Natural killer cell (primary cell): ENCODE results near the gene DICER1. TPM values are rescaled to one million over a fixed set of nuclear protein-coding genes. Genes with fewer than 3 reads are reported as not detected.

Source experiments
- ATAC-seq, 3 donors: fragments of 150-1000 bp in 2 of 3; fragments of 200-7000 bp in 1 of 3; cut with Tn5 transposase; 1 replicate in 1 of 3; 2 replicates in 2 of 3; pipeline ENCODE4 v1.10.0; 2021; ENCODE audit warnings: mild to moderate bottlenecking in 2 of 3, moderate library complexity in 2 of 3
- DNase-seq, 2 donors: peaks; one replicate each; pipeline versions ENCODE4 v3.0.0 to v3.0.0-alpha.2; 2013 to 2021; ENCODE audit warnings: mixed read lengths in 1 of 2
- H3K27ac ChIP-seq: one replicate; pipeline ENCODE4 v1.5.1; 2013; ENCODE audit warnings: mild to moderate bottlenecking, low read length
- H3K27me3 ChIP-seq: one replicate; pipeline ENCODE4 v1.6.1; 2013; ENCODE audit warnings: low read length; ENCODE audit not compliant: control insufficient read depth, insufficient read depth
- H3K36me3 ChIP-seq: one replicate; pipeline ENCODE4 v1.6.1; 2013; ENCODE audit warnings: low read length; ENCODE audit not compliant: control insufficient read depth, insufficient read depth
- H3K4me1 ChIP-seq: one replicate; pipeline ENCODE4 v1.6.1; 2013; ENCODE audit warnings: low read length; ENCODE audit not compliant: control insufficient read depth, insufficient read depth
- H3K4me3 ChIP-seq: one replicate; pipeline ENCODE4 v1.5.1; 2013; ENCODE audit warnings: low read length
- H3K9me3 ChIP-seq: one replicate; pipeline ENCODE4 v1.6.1; 2013; ENCODE audit warnings: low read length; ENCODE audit not compliant: control insufficient read depth, insufficient read depth
- H3K27ac Mint-ChIP-seq, 2 donors: one replicate each; pipeline ENCODE4 v1.8.0; 2022; ENCODE audit warnings: mild to moderate bottlenecking in 2 of 2, mixed read lengths in 2 of 2, moderate library complexity in 1 of 2
- H3K27me3 Mint-ChIP-seq, 2 donors: one replicate each; pipeline ENCODE4 v1.8.0; 2022; ENCODE audit warnings: low read depth in 2 of 2, mixed read lengths in 2 of 2
- H3K36me3 Mint-ChIP-seq: one replicate; pipeline ENCODE4 v1.8.0; 2022; ENCODE audit warnings: mixed read lengths
- H3K4me1 Mint-ChIP-seq, 2 donors: one replicate each; pipeline ENCODE4 v1.8.0; 2022; ENCODE audit warnings: mixed read lengths in 2 of 2
- H3K4me3 Mint-ChIP-seq: one replicate; pipeline ENCODE4 v1.8.0; 2022; ENCODE audit warnings: mild to moderate bottlenecking, moderate library complexity, mixed read lengths
- H3K9me3 Mint-ChIP-seq, 2 donors: one replicate each; pipeline ENCODE4 v1.8.0; 2022; ENCODE audit warnings: mixed read lengths in 2 of 2
- WGBS: methylation state at CpG from one replicate; pipeline ENCODE4 v1.1.7; 2013; ENCODE audit warnings: missing lambda C conversion rate; ENCODE audit not compliant: insufficient coverage; 5-methylcytosine and 5-hydroxymethylcytosine counted together
- intact Hi-C: fragments of 100-400 bp; cut with micrococcal nuclease; formaldehyde crosslinking; loops from one replicate; pipeline ENCODE4 v1.14.2; 2022
- total RNA-seq, 4 donors: library from RNA; stranded (reverse); fragments of 120-200 nt in 1 of 4; gene quantifications; one replicate each; pipeline versions ENCODE4 v1.2.3 to v1.2.4, GENCODE V29; 2013 to 2022
- TF ChIP-seq, protein P1 (sequence below): fragments of 200-600 bp; IDR thresholded peaks from one replicate; pipeline ENCODE4 v1.8.0; 2022; ENCODE audit warnings: antibody characterized with exemption

The DICER1 gene
- total RNA-seq, 3 donors from 2014 or later (not counting 1 experiment from before 2014, with no cell fraction given), result 47.7 to 59.3 (median 52.9) TPM

DNA sequence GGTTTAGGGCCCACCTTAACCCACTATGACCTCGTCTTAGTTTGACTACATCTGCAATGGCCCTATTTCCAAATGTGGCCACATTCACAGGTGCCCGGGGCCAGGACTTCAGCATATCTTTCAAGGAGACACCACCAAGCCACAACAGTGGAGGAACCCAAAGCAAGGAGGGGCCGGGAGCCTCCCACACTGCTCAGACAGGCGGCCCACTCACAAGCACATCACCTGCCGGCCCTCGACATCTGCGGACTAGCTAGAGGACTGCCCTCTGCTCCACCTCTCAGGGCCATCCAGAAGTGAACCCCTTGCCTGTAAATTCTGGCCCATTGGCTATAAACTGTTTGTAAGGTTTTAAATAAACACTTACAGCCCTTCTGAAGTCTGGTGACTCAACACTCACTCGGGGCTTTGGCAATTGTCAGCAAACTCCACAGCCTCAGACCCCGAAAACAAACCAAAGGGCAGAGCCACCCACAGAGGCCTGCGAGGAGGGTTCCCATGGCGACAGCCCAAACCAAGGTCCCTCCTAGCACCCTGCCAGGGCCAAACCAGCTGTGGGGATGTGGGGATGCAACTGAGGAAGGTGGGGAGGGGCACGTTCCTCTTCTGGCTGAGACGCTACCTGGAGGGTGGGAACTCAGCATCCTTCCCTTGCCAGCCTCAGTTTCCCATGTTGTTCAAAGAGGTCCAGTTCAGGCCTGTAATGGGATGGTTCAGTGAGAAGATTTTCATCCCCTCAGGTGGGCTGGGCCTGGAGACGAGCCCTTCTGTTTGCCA, 95.8 kb downstream of the DICER1 start:
- H3K4me1 ChIP-seq, result no peaks in the 10 kb centered on the region
- Mint-ChIP-seq H3K27me3 (no peaks in the 10 kb centered on the region), H3K4me1 (no peaks in the 10 kb centered on the region), H3K36me3 (no peaks in the 10 kb centered on the region), H3K9me3 (no peaks in the 10 kb centered on the region), H3K27ac (no peak overlapping the region), H3K4me3 (no peak overlapping the region)
- H3K9me3 ChIP-seq, result no peaks in the 10 kb centered on the region
- no peak overlapping the region for H3K27ac ChIP-seq
- DNase-seq (no peak), ATAC-seq (no peak)
- 83% methylated on average over 14 of the region's 14 CpGs for WGBS
- TF ChIP-seq, protein P1, sequence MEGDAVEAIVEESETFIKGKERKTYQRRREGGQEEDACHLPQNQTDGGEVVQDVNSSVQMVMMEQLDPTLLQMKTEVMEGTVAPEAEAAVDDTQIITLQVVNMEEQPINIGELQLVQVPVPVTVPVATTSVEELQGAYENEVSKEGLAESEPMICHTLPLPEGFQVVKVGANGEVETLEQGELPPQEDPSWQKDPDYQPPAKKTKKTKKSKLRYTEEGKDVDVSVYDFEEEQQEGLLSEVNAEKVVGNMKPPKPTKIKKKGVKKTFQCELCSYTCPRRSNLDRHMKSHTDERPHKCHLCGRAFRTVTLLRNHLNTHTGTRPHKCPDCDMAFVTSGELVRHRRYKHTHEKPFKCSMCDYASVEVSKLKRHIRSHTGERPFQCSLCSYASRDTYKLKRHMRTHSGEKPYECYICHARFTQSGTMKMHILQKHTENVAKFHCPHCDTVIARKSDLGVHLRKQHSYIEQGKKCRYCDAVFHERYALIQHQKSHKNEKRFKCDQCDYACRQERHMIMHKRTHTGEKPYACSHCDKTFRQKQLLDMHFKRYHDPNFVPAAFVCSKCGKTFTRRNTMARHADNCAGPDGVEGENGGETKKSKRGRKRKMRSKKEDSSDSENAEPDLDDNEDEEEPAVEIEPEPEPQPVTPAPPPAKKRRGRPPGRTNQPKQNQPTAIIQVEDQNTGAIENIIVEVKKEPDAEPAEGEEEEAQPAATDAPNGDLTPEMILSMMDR, result no peak
- H3K27me3 ChIP-seq, result no peaks in the 10 kb centered on the region
- no peak overlapping the region for H3K4me3 ChIP-seq
- H3K36me3 ChIP-seq, result no peaks in the 10 kb centered on the region
- intact Hi-C loops, result no loop called here

DNA sequence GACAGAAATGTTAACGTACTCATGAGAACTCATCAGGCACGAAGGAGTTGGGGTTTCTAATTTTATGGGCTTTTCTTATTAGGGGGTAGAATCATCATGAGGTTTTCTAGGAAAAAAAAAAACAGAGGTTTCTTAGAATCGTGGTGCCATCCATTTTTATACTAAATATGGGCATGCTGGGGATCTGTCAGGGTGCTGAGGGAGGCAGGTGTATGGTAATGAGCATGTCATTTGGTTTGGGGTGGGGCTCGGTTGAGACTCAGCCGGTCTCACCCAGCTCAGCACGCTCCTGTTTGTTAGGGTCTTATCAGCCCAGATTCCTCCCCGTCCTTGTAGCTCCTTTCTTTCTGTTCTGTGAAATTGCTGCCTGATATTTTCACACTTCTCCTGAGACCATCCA, 98.2 kb downstream of the DICER1 start:
- no peak overlapping the region for H3K4me3 Mint-ChIP-seq
- H3K9me3 ChIP-seq, result no peaks in the 10 kb centered on the region
- H3K27me3 ChIP-seq, result no peaks in the 10 kb centered on the region
- H3K4me1 ChIP-seq, result no peaks in the 10 kb centered on the region
- no peaks in the 10 kb centered on the region for H3K36me3 Mint-ChIP-seq
- H3K27ac Mint-ChIP-seq, result no peak overlapping the region
- no peaks in the 10 kb centered on the region for H3K36me3 ChIP-seq
- ATAC-seq, result no peak
- H3K27ac ChIP-seq, result no peak overlapping the region
- no peak overlapping the region for H3K4me3 ChIP-seq
- TF ChIP-seq, protein P1, result no peak
- no peak for DNase-seq
- H3K9me3 Mint-ChIP-seq, result no peaks in the 10 kb centered on the region
- 73% methylated on average over 7 of the region's 7 CpGs for WGBS
- H3K27me3 Mint-ChIP-seq, result no peaks in the 10 kb centered on the region
- intact Hi-C loops, result no loop called here
- H3K4me1 Mint-ChIP-seq, result no peaks in the 10 kb centered on the region

DNA sequence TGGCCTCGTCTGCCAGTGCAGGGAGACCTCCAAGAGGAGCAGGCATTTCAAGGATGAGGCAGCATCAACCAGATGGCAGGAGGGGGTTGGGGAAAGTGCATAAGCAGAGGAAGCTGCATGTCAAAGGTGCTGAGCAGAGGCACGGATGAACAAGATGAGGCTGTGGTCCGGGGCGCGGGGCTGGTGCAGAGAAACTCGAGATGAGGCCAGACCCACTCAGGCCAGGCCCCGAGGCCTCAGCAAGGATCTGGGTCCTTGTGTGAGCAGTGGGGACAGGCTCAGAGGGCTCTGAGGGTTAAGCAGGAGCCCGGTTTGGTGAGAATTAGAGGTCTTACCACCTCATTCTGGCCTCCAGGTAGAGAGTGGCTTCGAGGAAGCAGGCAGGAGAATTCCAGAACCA, 98.8 kb downstream of the DICER1 start:
- ATAC-seq (no peak), DNase-seq (no peak)
- TF ChIP-seq, protein P1, result no peak
- WGBS, result 73% methylated on average over 9 of the region's 9 CpGs
- no peaks in the 10 kb centered on the region for H3K36me3 Mint-ChIP-seq
- Histone ChIP-seq H3K4me3 (no peak overlapping the region), H3K9me3 (no peaks in the 10 kb centered on the region), H3K36me3 (no peaks in the 10 kb centered on the region), H3K4me1 (no peaks in the 10 kb centered on the region), H3K27ac (no peak overlapping the region), H3K27me3 (no peaks in the 10 kb centered on the region)
- no peaks in the 10 kb centered on the region for H3K27me3 Mint-ChIP-seq
- no peaks in the 10 kb centered on the region for H3K9me3 Mint-ChIP-seq
- no peaks in the 10 kb centered on the region for H3K4me1 Mint-ChIP-seq
- intact Hi-C loops, result no loop called here
- H3K27ac Mint-ChIP-seq, result no peak overlapping the region
- H3K4me3 Mint-ChIP-seq, result no peak overlapping the region

DNA sequence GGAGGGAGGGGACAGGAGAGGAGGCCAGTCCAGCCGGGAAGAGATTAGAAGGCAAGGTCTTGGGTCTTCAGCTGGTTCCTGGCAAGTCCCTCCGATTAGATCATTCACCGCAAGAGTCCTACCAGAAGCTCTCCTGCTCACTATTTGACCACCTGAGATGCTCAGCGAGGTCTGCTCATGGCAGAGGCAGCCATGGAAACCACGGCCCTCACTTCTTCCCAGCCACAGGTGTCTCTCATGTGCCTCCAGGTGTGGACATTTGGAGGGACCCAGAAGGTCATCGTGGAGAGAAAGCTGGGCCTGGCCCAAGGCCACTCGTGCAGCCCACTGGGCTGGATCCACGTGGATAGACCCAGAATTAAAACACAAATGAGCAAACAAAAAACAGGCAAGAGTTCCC, 99.5 kb downstream of the DICER1 start:
- no peak for DNase-seq
- Mint-ChIP-seq H3K27me3 (no peaks in the 10 kb centered on the region), H3K27ac (no peak overlapping the region), H3K36me3 (no peaks in the 10 kb centered on the region), H3K4me1 (no peaks in the 10 kb centered on the region), H3K9me3 (no peaks in the 10 kb centered on the region), H3K4me3 (no peak overlapping the region)
- no peak for ATAC-seq
- Histone ChIP-seq H3K27ac (no peak overlapping the region), H3K27me3 (no peaks in the 10 kb centered on the region), H3K36me3 (no peaks in the 10 kb centered on the region), H3K9me3 (no peaks in the 10 kb centered on the region), H3K4me1 (no peaks in the 10 kb centered on the region), H3K4me3 (no peak overlapping the region)
- TF ChIP-seq, protein P1, result no peak
- 85% methylated on average over 8 of the region's 8 CpGs for WGBS
- intact Hi-C loops, result no loop called here
